Hepatocyte (in vitro differentiated cells): ENCODE data around the gene HECW1.
"Not testable (repeated sequence)": the region's sequence is repeated elsewhere in the genome, so short reads cannot be mapped to it uniquely, and the experiment has no call there.

ENCODE experiments used
- EZH2 ChIP-seq: fragments of 200-600 bp; sonication (generic); IDR thresholded peaks from 2 replicates; pipeline ENCODE4 v1.6.1; 2016; ENCODE audit warnings: antibody characterized with exemption, mild to moderate bottlenecking, borderline replicate concordance
- TF ChIP-seq, protein P1 (sequence below): fragments of 200-600 bp; sonication (generic); IDR thresholded peaks from 2 replicates; pipeline ENCODE4 v1.5.1; 2016; ENCODE audit warnings: antibody characterized with exemption, mild to moderate bottlenecking; ENCODE audit not compliant: poor library complexity

DNA sequence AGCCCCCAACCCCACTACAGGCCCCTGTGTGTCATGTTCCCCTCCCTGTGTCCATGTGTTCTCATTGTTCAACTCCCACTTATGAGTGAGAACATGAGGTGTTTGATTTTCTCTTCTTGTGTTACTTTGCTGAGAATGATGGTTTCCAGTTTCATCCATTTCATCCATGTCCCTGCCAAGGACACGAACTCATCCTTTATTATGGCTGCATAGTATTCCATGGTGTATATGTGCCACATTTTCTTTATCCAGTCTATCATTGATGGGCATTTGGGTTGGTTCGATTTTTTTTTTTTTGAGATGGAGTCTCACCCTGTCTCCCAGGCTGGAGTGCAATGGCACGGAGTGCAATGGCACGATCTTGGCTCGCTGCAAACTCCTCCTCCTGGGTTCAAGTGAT is 373.6 kb downstream of the HECW1 start:
- TF ChIP-seq, protein P1, sequence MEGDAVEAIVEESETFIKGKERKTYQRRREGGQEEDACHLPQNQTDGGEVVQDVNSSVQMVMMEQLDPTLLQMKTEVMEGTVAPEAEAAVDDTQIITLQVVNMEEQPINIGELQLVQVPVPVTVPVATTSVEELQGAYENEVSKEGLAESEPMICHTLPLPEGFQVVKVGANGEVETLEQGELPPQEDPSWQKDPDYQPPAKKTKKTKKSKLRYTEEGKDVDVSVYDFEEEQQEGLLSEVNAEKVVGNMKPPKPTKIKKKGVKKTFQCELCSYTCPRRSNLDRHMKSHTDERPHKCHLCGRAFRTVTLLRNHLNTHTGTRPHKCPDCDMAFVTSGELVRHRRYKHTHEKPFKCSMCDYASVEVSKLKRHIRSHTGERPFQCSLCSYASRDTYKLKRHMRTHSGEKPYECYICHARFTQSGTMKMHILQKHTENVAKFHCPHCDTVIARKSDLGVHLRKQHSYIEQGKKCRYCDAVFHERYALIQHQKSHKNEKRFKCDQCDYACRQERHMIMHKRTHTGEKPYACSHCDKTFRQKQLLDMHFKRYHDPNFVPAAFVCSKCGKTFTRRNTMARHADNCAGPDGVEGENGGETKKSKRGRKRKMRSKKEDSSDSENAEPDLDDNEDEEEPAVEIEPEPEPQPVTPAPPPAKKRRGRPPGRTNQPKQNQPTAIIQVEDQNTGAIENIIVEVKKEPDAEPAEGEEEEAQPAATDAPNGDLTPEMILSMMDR: not testable (repeated sequence)
- TF ChIP-seq EZH2: not testable (repeated sequence)
